Activated CD4-positive, alpha-beta T cell treated with anti-CD3 and anti-CD28 coated beads, Interleukin-2, amount 50 U/mL, for 24 hours (primary cell): ENCODE data around the gene DHRS1.
"Not testable (repeated sequence)": the region's sequence is repeated elsewhere in the genome, so short reads cannot be mapped to it uniquely, and the experiment has no call there.

Source experiments
- DNase-seq, 2 donors: peaks; one replicate each; pipeline ENCODE4 v3.0.0-alpha.2; 2020; ENCODE audit warnings: low read depth in 1 of 2, low spot score in 1 of 2

DHRS1 gene

DNA sequence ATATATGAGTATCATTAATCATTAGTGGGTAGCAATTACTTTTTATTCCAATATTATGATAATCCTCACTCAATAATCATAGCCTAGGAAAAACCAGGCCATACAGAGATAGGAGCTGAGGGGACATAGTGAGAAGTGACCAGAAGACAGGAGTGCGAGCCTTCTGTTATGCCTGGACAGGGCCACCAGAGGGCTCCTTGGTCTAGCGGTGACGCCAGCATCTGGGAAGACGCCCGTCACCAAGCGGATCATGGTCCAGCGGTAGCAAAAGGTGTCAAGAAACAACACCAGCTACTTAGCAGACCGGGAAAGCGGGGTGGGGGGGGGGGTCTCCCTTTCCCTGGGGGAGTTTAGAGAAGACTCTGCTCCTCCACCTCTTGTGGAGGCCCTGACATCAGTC, 28.3 kb upstream of the DHRS1 start:
- not testable (repeated sequence) for DNase-seq

DNA sequence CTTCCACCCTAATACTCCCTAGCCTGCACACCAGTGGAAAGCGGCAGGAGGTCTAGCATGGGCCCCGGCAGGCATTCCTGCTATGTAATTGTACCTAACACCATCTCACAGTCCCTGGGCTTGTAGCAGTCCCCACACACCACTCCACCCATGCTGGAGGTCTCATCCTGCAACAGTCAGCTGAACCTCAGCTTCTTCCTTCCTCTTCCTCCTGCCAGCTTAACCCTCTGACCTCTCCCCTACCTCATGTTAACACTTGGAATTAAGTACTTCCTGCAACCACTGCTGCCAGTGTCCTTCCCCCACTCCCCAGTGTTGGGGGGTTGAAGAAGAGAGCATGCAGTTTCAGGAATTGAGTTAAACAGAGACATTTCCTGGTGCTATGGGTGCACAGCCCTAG, 27.7 kb upstream of the DHRS1 start:
- DNase-seq: no peak

DNA sequence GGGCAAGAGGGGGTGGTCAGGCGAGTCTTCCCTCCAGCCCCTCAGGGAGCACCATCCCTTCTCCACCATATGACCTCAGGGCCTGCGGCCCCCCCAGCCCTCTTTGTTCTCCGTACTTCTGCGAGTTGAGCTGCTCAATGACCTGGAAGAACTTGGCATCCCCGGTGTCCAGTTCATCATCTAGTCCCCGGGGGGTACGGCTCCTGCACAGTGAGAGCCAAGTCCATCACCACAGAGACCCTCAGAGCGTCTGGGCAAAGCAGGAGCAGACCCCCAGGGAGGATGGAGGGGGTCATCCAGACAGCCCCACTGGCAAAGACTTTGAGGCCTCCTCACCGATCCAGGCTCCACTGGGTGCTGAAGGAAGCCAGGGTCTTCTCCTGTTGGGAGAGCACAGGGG, 26.4 kb upstream of the DHRS1 start:
- DNase-seq: no peak

DNA sequence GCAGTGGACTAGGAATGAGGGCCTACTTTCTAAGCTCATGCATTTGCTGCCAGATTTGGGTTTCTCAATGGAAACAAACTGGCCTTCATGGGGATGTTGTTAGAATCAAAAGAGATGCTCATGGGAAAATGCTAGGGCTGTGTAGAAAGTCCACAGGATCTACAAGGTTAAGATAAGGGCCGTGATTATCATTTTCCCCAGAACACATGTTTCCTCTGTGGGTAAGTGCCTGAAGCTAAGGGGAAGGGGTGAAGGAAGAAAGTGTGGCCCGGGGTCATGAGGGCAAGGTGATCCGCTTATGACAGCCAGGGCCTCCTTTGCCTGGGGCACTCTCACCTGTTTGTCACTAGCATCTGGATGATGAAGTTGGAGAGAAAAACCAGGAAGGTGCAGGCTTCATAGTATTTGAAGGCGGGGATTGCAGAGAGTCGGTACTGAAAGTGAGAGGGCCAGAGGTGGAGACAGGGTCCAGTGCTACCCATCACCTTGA, 25.5 kb upstream of the DHRS1 start:
- no peak for DNase-seq

DNA sequence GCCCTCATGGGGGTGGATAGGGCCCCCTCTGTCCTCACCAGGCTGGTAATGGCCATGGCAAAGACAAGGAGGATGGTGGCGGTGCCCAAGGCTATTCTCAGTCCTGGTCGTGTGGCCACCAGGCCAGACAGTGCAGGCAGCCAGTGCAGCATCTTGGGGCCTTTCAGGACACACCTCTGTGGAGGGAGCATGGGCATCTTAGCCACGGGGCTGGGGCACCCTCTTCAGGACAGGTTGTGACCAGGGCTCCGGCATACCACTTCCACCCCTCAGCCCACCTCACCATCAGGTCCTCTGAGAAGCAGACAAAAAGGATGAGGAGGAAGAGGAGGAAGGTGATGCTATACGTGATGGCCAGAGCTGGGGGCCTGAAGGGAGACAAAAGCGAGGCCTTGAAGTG, 24.4 kb upstream of the DHRS1 start:
- no peak for DNase-seq

DNA sequence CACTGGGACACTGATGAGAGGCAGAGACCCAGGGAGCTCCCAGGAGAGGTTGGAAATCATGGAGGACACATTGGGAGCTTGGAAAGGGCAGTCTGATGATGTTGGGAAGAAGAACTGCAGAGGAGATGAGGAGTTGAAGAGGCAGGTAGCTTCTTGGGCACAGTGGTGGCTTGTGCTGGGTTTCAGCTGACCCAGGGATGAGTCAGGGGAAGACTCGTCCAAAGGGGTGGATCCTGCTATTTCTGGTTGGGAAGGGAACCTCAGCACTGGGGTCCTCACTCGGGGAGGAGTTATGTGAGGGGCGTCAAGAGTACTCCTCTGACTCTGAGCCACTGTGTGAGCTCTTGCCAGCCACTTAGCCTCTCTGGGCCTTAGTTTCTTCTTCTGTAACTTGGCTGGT, 23.8 kb upstream of the DHRS1 start:
- DNase-seq: no peak

DNA sequence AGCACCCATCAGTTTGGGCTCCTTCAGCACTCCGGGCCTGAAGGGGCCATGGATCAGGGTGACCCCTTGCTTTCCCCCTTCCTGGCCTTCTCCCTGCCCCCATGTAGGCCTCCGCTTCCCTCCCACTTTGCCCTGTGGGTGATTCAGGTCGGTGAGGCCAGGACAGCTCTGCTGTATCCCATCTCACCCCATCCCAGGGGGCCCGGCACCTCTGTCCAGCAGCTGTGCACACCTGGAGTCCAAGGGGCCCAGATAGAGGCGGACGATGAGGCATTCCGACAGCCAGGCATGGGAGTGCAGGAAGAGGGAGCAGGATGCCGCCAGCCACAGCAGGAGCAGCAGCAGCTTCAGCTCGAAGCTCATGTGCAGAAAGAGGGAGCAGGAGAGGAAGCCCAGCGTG, 23.1 kb upstream of the DHRS1 start:
- DNase-seq: no peak

DNA sequence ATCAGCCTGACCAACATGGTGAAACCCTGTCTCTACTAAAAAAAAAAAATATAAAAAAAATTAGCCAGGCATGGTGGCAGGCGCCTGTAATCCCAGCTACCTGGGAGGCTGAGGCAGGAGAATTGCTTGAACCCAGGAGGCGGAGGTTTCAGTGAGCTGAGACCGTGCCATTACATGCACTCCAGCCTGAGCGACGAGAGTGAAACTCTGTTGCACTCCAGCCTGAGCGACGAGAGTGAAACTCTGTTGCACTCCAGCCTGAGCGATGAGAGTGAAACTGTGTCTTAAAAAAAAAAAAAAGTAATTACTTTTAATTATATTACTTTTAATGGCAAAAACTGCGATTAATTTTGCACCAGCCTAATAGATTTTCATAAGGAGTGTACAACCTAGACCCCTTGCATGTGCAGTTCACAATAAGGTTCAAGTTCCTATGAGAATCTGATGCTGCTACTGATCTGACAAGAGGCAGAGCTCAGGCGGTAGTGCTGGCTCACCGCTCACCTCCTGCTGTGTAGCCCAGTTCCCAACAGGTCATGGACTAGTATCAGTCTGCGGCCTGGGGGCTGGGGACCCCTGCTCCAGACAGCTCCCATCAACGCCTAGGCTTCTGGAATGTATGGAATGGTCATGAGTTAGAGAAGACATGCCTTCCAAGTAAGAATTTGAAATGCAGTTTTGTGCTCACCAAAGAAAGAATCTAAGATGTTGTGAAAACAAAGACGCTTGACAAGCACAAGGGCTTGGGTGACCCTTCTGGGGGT, 21.8 kb upstream of the DHRS1 start:
- no peak for DNase-seq

DNA sequence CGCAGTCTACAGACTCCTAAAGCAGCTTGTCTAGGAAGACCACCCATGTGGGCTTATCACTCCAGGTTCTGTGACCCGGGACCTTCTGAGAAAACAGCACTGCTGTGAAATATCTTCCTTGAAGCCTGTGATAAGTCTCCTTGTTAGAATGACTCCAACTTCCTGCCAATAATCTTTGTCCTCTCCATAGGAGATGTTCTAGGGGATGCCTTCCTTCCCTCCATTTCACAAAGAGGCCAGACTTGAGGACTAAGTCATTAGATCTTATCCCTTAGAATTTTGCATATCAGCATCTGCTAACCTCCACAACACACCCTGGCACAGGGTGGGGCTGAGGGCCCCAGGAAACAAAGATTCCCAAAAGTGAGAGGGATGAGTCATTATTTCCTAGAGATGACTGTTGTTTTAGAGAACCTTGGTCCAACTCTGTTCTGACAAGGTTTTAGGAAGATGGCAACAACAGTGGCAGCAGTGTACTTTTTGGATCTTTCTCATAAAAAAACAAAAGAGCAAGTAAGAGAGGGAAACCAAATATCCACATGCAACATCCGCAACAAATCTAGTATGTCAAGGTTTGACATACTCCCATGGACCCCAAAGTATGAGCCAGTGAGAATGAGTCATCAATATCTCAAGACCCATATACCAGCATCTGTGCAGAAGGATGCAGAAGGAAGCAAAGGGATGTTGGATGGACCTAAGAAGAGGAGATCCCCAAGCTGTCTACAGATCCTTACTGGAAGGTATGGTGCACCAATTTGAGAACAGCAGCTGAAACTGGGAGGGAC, 17.8 kb upstream of the DHRS1 start:
- DNase-seq: no peak

DNA sequence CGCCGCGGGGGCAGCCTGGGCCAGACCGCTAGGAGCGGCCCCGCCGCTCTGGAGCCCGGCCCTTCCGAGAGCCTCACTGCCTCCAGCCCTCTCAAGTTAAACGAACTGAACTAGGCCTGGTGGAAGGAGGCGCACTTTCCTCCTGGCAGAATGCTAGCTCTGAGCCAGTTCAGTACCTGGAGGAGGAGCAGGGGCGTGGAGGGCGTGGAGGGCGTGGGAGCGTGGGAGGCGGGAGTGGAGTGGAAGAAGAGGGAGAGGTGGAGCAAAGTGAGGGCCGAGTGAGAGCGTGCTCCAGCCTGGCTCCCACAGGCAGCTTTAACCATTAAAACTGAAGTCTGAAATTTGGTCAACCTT, 17.0 kb upstream of the DHRS1 start:
- no peak for DNase-seq

DNA sequence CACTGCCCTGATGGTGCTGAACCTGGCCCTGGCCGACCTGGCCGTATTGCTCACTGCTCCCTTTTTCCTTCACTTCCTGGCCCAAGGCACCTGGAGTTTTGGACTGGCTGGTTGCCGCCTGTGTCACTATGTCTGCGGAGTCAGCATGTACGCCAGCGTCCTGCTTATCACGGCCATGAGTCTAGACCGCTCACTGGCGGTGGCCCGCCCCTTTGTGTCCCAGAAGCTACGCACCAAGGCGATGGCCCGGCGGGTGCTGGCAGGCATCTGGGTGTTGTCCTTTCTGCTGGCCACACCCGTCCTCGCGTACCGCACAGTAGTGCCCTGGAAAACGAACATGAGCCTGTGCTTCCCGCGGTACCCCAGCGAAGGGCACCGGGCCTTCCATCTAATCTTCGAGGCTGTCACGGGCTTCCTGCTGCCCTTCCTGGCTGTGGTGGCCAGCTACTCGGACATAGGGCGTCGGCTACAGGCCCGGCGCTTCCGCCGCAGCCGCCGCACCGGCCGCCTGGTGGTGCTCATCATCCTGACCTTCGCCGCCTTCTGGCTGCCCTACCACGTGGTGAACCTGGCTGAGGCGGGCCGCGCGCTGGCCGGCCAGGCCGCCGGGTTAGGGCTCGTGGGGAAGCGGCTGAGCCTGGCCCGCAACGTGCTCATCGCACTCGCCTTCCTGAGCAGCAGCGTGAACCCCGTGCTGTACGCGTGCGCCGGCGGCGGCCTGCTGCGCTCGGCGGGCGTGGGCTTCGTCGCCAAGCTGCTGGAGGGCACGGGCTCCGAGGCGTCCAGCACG, 16.4 kb upstream of the DHRS1 start:
- no peak for DNase-seq

DNA sequence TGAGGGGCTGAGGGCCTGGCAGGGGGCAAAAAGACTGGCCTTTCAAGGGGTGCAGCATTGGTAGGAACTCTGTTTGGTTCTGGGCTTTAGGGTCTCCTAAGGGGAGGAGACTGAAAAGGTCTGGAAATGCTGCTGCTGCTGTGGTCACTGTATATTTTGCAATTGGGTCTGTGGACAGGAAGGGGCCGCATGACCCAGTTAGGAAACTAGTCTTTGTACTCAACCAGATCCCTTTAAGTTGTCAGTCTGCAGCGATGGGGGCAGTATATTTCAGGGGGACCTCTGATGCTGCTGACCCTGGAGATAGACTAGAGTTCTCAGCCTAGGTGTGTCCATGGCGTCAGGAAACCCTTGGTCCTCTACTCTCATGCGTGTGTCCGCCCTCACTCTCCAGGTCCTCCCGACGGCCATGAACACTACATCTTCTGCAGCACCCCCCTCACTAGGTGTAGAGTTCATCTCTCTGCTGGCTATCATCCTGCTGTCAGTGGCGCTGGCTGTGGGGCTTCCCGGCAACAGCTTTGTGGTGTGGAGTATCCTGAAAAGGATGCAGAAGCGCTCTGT, 15.7 kb upstream of the DHRS1 start:
- no peak for DNase-seq

DNA sequence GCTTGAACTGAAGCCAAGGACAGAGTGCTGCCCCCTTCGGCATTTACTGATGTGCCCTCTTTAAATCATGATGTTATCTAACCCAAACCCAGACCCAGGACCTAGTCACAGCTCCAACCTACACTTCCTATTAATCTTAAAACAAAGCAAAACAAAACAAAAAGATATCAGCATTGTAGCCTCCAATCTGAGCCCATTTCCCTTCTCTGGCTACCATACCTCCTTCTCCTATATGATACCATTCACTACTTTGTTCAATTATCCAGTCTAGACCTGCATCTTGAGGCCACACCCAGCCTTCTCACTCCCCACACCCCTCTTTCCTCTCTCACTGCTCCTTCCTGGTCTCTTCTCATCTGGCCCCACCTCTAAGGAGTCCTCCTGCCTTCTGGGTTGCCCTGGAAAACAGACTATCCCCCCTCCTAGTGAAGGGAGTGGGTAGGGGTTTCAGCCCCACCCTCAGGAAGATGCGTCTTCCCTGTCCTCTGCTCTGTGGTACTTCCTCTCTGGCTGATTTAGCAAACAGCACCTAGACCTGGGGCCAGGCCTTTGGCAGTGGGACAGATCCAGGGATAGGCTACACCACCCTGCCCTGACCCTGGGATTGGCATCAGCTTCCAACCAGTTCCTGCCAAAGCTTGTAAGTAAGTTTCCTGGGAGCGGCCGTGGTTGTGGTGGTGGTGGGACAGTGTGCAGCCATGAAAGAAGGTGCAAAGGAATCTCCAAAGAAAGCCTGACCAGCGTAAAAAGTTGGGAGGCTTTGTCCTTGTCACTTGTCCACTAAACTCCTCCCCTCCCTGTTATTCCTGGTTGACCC, 15.0 kb upstream of the DHRS1 start:
- DNase-seq: no peak

DNA sequence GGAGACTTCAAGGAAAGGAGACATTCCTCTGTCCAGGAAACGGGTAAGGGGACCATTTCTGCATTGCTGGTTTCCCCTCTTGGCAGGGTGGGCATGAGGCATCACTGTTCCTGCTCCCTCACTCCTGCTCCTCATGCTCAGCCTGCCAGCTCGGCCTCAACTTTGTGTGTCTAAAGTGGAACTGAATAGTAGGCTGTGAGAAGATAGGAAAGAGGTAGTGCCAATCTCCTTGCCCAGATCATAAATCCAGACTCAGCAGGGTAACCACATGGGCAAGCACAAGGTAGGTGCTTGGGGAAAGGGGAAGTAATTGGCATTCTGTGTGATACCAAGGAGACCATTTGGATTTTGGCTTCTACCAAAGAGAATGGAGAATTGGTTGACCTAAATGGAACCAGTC, 14.3 kb upstream of the DHRS1 start:
- no peak for DNase-seq

DNA sequence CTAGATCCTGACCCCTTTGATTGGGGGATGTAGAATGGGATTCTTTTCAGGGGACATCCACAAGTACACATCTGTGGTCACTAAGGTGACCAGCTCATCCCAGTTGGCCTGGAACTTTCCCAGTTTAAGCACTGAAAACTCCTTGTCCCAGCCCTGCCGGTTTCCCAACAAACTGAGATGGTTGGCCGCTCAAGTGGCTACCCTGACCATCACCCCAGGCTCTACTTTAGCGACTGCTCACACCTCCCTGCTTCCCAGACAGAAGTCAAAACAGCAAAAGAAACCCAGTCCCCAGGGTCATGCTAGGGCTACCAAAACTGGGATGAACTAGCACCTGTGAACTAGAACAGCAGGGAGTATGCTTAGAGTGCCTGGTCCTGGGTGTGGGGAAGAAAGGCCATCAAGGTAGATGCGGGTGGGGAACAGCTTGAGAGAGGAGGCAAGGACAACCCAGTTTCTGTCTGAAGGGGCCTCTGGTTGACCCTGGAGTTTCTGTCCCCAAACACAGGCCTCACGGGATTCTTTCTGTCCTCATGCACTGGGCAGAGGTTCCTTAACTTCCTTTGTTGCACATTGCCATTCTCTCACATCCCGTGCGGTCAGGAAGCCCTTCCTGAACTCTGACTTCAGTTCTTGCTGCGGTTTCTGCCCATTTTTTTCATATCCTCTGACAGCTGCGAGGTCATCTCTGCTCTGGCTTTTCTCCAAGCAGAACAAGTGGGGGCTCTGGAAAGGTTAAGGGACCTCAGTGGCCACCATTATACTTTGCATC, 13.3 kb upstream of the DHRS1 start:
- no peak for DNase-seq

DNA sequence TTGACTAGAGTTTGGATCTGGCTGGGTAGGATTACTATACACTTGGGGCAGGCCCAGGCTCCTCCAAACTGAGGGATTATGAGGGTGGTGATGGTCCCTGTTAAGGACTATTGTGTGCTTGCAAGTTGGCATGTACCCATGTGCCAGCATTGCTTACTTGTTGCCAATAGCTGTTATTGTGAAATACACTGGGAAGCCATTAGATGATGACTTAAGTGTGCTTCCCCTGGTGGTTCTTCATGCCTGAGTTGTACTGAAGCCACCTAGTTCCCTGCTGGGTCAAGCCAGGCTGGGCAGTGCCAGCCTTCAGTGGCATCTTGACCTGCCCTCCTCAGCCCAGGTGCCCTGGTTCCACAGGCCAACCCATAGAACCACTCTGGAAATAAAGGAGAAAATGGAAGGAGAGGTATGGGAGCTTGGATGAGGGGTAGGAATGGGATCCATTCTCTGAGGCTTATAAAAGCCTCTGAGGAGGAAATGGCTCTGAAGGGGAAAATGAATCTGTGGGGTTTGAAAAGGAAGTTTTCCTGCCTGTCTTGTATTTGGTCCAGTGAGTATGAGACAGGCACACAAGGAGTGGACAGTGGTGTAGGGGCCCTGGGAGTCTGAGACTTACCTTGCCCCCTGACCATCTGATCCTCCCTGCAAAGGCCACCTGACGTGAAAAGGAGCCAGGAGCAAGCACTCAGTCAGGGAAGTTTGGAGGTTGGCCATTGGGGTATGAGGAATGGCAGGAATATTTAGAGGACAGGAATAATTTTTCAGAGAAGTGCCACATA, 12.4 kb upstream of the DHRS1 start:
- no peak for DNase-seq

DNA sequence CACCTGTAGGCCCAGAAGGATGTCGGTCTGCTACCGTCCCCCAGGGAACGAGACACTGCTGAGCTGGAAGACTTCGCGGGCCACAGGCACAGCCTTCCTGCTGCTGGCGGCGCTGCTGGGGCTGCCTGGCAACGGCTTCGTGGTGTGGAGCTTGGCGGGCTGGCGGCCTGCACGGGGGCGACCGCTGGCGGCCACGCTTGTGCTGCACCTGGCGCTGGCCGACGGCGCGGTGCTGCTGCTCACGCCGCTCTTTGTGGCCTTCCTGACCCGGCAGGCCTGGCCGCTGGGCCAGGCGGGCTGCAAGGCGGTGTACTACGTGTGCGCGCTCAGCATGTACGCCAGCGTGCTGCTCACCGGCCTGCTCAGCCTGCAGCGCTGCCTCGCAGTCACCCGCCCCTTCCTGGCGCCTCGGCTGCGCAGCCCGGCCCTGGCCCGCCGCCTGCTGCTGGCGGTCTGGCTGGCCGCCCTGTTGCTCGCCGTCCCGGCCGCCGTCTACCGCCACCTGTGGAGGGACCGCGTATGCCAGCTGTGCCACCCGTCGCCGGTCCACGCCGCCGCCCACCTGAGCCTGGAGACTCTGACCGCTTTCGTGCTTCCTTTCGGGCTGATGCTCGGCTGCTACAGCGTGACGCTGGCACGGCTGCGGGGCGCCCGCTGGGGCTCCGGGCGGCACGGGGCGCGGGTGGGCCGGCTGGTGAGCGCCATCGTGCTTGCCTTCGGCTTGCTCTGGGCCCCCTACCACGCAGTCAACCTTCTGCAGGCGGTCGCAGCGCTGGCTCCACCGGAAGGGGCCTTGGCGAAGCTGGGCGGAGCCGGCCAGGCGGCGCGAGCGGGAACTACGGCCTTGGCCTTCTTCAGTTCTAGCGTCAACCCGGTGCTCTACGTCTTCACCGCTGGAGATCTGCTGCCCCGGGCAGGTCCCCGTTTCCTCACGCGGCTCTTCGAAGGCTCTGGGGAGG, 11.3 kb upstream of the DHRS1 start, which contains the start of gene LTB4R:
Gene LTB4R (plus strand): TSS at position 857 of the 959 bp plus-strand sequence. CDS start 4,150 bp downstream, outside the sequence.
- DNase-seq: peak in 1 of 2 donors; percentile 47

DNA sequence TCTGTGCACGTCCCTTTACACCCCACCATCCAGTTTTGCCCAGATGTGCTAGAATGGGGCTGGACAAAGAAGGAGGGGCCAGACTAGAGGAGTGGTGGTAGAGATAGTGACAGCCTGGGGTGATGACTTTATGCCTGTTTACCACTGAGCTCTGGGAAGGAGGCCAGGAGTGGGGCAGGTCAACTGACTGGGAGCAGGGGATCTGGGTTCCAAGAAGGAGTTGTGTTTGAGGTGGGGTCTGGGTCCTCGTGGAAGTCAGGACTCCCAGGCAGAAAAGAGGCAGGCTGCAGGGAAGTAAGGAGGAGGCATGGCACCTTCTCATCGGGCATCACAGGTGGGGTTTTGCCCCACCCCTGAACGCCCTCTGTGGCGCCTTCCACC, 10.7 kb upstream of the DHRS1 start:
- no peak for DNase-seq
